Measurements from ENCODE around the gene KDM4B. TPM values are rescaled to one million over a fixed set of nuclear protein-coding genes. Genes with fewer than 3 reads are reported as not detected.

Gene KDM4B
- total and polyA plus RNA-seq, 4 donors: 17.1 to 49.5 (median 24.7) TPM

GRCh38 chr19:5154799-5155426, 186.0 kb downstream of the KDM4B start:
- ATAC-seq (ENCODE audit: insufficient read depth, low FRiP score): no peak
- no peak for TF ChIP-seq CTCF (IDR thresholded peaks at IDR 0.05; ENCODE audit: control extremely low read depth, extremely low read depth)
- Histone ChIP-seq H3K4me1 (ENCODE audit: control insufficient read depth in 5 of 5, insufficient read depth in 5 of 5, low read length in 5 of 5) (peaks cover 0 to 2% (median 0%) of the 10 kb centered on the region in 5 donors), H3K4me3 (no peak overlapping the region), H3K9me3 (ENCODE audit: control insufficient read depth in 4 of 4, insufficient read depth in 3 of 4, low read length in 3 of 4) (peaks cover 0 to 3% (median 0%) of the 10 kb centered on the region in 4 donors), H3K27me3 (ENCODE audit: control insufficient read depth in 3 of 3, insufficient read depth in 3 of 3, low read length in 2 of 3) (no peaks in the 10 kb centered on the region), H3K27ac (ENCODE audit: low read depth in 1 of 2, low read length in 1 of 2) (no peak overlapping the region), H3K36me3 (ENCODE audit: control insufficient read depth in 4 of 4, insufficient read depth in 4 of 4, low read length in 4 of 4) (peaks cover 0 to 12% (median 0%) of the 10 kb centered on the region in 4 donors), H3K9ac (ENCODE audit: insufficient read depth in 1 of 2, low read length in 2 of 2) (no peak overlapping the region)
- WGBS, 2 donors: 89 to 90% methylated on average over 26 of the region's 26 CpGs
- DNase-seq: no peak

- no peak overlapping the region for H3K9ac ChIP-seq (ENCODE audit: insufficient read depth in 1 of 2, low read length in 2 of 2)
- peaks cover 0 to 2% (median 0%) of the 10 kb centered on the region in 5 donors for H3K4me1 ChIP-seq (ENCODE audit: control insufficient read depth in 5 of 5, insufficient read depth in 5 of 5, low read length in 5 of 5)
- no peak overlapping the region for H3K4me3 ChIP-seq
- no peak for TF ChIP-seq CTCF (IDR thresholded peaks at IDR 0.05; ENCODE audit: control extremely low read depth, extremely low read depth)
- H3K27me3 ChIP-seq (ENCODE audit: control insufficient read depth in 3 of 3, insufficient read depth in 3 of 3, low read length in 2 of 3): no peaks in the 10 kb centered on the region
- H3K27ac ChIP-seq (ENCODE audit: low read depth in 1 of 2, low read length in 1 of 2): no peak overlapping the region
- H3K36me3 ChIP-seq (ENCODE audit: control insufficient read depth in 4 of 4, insufficient read depth in 4 of 4, low read length in 4 of 4): peaks cover 0 to 10% (median 0%) of the 10 kb centered on the region in 4 donors
- WGBS, 2 donors: 88 to 92% methylated on average over 10 of the region's 10 CpGs
- DNase-seq (no peak), ATAC-seq (ENCODE audit: insufficient read depth, low FRiP score) (no peak)
- H3K9me3 ChIP-seq (ENCODE audit: control insufficient read depth in 4 of 4, insufficient read depth in 3 of 4, low read length in 3 of 4): peaks cover 0 to 3% (median 0%) of the 10 kb centered on the region in 4 donors
These were observed 186.8 kb downstream of the KDM4B start for GRCh38 chr19:5155586-5156210.

DNA sequence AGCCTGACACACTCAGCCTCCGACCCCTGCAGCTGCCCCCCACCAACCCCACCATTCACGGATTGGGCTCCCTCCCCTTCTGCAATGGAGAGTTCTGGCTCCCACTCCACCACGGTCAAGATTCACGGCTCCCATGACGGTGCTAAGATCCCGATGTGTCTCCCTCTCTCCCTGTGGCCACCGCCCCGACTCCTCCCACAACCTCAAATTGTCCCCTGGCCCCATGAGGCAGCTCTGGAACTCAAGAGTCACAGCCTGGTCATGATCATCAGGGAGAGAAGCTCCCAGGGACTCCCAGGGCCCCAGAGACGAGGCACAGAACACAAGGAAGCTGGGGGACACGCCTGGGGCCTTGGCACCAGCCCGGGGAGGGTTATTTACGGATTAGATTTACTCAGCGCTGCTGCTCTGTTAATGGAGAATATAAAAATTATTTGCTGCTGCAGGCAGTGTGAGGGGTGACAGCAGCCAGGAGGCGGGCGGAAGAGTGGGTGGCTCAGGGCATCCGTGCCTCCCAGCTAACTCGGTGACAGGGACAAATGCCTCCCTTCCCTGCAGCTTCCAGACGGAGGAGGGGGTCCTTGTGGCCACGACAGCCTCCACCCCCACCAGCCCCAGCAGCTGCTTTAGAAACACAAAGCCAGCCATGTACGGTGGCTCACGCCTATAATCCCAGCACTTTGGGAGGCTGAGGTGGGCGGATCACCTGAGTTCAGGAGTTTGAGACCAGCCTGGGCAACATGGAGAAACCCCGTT, 187.5 kb downstream of the KDM4B start:
- Histone ChIP-seq H3K9me3 (ENCODE audit: control insufficient read depth in 4 of 4, insufficient read depth in 3 of 4, low read length in 3 of 4) (peaks cover 0 to 3% (median 0%) of the 10 kb centered on the region in 4 donors), H3K4me3 (no peak overlapping the region), H3K4me1 (ENCODE audit: control insufficient read depth in 5 of 5, insufficient read depth in 5 of 5, low read length in 5 of 5) (peaks cover 0 to 2% (median 0%) of the 10 kb centered on the region in 5 donors), H3K9ac (ENCODE audit: insufficient read depth in 1 of 2, low read length in 2 of 2) (no peak overlapping the region), H3K27ac (ENCODE audit: low read depth in 1 of 2, low read length in 1 of 2) (no peak overlapping the region), H3K27me3 (ENCODE audit: control insufficient read depth in 3 of 3, insufficient read depth in 3 of 3, low read length in 2 of 3) (no peaks in the 10 kb centered on the region), H3K36me3 (ENCODE audit: control insufficient read depth in 4 of 4, insufficient read depth in 4 of 4, low read length in 4 of 4) (peaks cover 0 to 5% (median 0%) of the 10 kb centered on the region in 4 donors)
- ATAC-seq (ENCODE audit: insufficient read depth, low FRiP score): no peak
- no peak for DNase-seq
- TF ChIP-seq CTCF (IDR thresholded peaks at IDR 0.05; ENCODE audit: control extremely low read depth, extremely low read depth): no peak
- WGBS, 2 donors: 65 to 74% methylated on average over 23 of the region's 23 CpGs
